IPS-18c (cell line): ENCODE results near the gene P3H3.

ENCODE experiments used
- H3K4me3 ChIP-seq: 2 replicates; pipeline ENCODE4 v1.7.0; 2013; ENCODE audit warnings: low read depth, mild to moderate bottlenecking, low read length, moderate library complexity; ENCODE audit not compliant: insufficient read depth
- H3K9me3 ChIP-seq: one replicate; pipeline ENCODE4 v1.6.1; 2013; ENCODE audit warnings: mild to moderate bottlenecking, low read length, moderate library complexity; ENCODE audit not compliant: control insufficient read depth, insufficient read depth

P3H3 gene

GRCh38 chr12:6833189-6833890, 5.1 kb downstream of the P3H3 start:
- no peaks in the 10 kb centered on the region for H3K9me3 ChIP-seq
- H3K4me3 ChIP-seq: no peak overlapping the region

DNA sequence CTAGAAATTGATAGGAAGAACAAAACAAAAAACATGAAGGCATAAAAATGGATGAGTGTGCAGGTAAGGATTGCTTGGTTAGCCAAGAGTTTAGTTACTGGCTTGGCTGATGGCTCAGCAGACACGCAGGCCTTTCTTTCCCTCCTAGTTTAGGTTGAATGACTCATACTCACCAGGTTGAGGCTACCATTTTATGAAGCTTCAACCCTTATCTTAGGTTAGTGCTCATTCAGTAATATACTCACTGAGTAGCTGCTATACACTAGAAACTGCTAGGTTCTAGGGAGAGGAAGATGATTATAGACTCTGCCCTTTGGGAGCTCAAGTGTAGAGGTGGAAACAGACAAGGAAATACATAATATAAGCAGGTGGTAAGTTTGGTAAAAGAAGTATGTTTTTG, 6.0 kb downstream of the P3H3 start:
- no peak overlapping the region for H3K4me3 ChIP-seq

DNA sequence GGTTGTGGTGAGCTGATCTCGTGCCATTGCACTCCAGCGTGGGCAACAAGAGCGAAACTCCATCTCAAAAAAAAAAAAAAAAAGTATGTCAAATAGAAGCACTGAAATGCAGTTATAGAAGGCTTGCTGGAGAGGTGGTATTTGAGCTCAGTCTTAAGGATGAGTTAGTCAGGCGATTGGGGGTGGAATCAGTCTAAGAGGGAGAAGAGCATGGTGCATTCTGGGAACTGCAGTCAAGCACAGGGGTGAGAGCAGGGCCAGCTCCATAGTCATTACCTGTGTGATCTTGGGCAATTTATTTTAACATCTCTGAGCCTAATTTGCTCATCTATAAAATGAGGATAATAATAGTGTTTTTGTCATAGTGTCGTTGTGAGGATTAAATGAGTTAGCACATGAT, 6.7 kb downstream of the P3H3 start:
- H3K4me3 ChIP-seq: no peak overlapping the region
- H3K9me3 ChIP-seq: no peaks in the 10 kb centered on the region

More for the DNA sequence above, 6.0 kb downstream of the P3H3 start:
- H3K9me3 ChIP-seq: no peaks in the 10 kb centered on the region

GRCh38 chr12:6836851-6837250, 8.6 kb downstream of the P3H3 start:
- H3K9me3 ChIP-seq: no peaks in the 10 kb centered on the region

DNA sequence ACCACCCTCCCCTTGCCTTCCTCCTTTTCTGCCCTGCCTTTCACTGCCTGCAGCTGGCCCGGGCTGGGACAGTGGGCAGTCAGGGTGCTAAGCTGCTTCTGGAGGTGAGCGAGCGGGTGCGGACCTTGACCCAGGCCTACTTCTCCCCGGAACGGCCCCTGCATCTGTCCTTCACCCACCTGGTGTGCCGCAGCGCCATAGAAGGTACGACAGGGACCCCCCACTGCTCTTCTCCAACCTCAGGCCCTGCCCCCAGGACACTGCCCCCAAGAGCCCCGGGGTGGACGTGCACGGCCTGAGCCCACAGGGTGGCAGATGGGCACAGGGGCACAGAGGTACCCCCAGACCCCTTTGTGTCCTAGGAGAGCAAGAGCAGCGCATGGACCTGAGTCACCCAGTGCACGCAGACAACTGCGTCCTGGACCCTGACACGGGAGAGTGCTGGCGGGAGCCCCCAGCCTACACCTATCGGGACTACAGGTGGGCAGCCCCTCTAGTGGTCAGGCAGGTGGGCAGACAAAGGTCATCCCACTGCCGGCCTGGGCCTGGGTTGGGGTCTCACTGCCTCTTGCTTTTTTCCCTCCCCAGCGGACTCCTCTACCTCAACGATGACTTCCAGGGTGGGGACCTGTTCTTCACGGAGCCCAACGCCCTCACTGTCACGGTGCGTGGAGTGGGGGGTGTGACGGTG, 9.3 kb downstream of the P3H3 start:
- no peaks in the 10 kb centered on the region for H3K9me3 ChIP-seq
- no peak overlapping the region for H3K4me3 ChIP-seq

More at GRCh38 chr12:6836851-6837250, 8.6 kb downstream of the P3H3 start:
- no peak overlapping the region for H3K4me3 ChIP-seq

- H3K9me3 ChIP-seq: no peaks in the 10 kb centered on the region
- no peak overlapping the region for H3K4me3 ChIP-seq
Measured at GRCh38 chr12:6838854-6839253, 10.6 kb downstream of the P3H3 start.

- Histone ChIP-seq H3K9me3 (no peaks in the 10 kb centered on the region), H3K4me3 (no peak overlapping the region)
Measured at GRCh38 chr12:6839482-6840201, 11.4 kb downstream of the P3H3 start.

DNA sequence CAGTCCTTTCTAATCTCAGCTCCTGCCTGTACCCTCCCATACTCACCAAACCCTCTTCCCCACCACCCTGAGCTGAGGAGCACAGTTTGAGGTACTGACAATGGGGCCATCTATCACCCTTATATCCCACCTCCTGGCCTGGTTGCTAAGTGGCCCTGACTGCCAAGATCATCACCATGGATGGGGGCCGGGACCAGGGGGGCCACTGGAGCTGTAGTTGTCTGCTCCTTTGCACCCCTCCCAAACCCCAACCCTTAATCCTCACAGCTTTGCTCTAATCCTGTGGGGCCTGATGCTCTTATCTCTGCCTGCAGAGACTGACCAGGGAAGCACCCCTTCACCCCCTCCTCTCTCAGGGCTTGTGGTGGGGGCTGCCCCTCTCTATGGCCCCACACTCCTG, 12.1 kb downstream of the P3H3 start:
- H3K9me3 ChIP-seq: no peaks in the 10 kb centered on the region
- no peak overlapping the region for H3K4me3 ChIP-seq

GRCh38 chr12:6840761-6841515, 12.7 kb downstream of the P3H3 start, which contains the start of gene GNB3:
Gene GNB3, plus strand, starts transcription at chr12:6840925. Its CDS starts 363 bp downstream, at chr12:6841288.
- Histone ChIP-seq H3K9me3 (no peaks in the 10 kb centered on the region), H3K4me3 (no peak within 1 kb of the TSS)

DNA sequence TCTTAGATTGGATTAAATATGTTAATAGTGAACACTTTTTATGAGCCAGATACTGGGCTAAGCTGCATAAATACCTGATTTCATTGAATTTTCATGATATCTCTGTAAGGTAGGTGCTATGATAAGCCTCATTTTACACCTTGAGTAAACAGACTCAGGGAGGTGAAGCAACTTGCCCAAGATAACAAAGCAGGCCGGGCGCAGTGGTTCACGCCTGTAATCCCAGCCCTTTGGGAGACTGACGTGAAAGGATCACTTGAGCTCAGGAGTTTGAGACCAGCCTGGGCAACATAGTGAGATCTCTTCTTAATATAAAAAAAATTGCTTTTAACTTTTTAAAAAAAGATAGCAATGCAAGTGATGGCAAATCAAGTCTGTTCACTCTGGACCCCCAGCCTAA, 13.9 kb downstream of the P3H3 start:
- no peaks in the 10 kb centered on the region for H3K9me3 ChIP-seq
- no peak overlapping the region for H3K4me3 ChIP-seq

GRCh38 chr12:6843118-6843902, 15.1 kb downstream of the P3H3 start:
- no peak overlapping the region for H3K4me3 ChIP-seq
- H3K9me3 ChIP-seq: no peaks in the 10 kb centered on the region

GRCh38 chr12:6845395-6845794, 17.2 kb downstream of the P3H3 start:
- H3K4me3 ChIP-seq: no peak overlapping the region
- H3K9me3 ChIP-seq: no peaks in the 10 kb centered on the region

GRCh38 chr12:6846316-6846869, 18.2 kb downstream of the P3H3 start:
- H3K4me3 ChIP-seq: no peak overlapping the region
- H3K9me3 ChIP-seq: no peaks in the 10 kb centered on the region

GRCh38 chr12:6847676-6848075, 19.5 kb downstream of the P3H3 start:
- Histone ChIP-seq H3K9me3 (no peaks in the 10 kb centered on the region), H3K4me3 (no peak overlapping the region)

- no peaks in the 10 kb centered on the region for H3K9me3 ChIP-seq
- H3K4me3 ChIP-seq: no peak overlapping the region
Measured at GRCh38 chr12:6849427-6849826, 21.2 kb downstream of the P3H3 start.

- Histone ChIP-seq H3K4me3 (peak overlapping the region; percentile 79), H3K9me3 (no peaks in the 10 kb centered on the region)
Measured at GRCh38 chr12:6849976-6850560, 21.9 kb downstream of the P3H3 start.
